Mucosa of gallbladder (tissue), 1 donor: Measurements from ENCODE around the gene CPM. TPM values are rescaled to one million over a fixed set of nuclear protein-coding genes. Genes with fewer than 3 reads are reported as not detected.

Experiments
- DNase-seq: peaks from one replicate; pipeline ENCODE4 v3.0.0-alpha.2; 2020; ENCODE audit warnings: low spot score
- total RNA-seq: library from RNA; stranded (reverse); gene quantifications from one replicate; pipeline ENCODE4 v1.2.1, GENCODE V29; 2021
- donor health status: DM: no; HTN: no; CAD: no.

The CPM gene
- total RNA-seq, 1 donor from 2014 or later = 61.5 TPM

DNA sequence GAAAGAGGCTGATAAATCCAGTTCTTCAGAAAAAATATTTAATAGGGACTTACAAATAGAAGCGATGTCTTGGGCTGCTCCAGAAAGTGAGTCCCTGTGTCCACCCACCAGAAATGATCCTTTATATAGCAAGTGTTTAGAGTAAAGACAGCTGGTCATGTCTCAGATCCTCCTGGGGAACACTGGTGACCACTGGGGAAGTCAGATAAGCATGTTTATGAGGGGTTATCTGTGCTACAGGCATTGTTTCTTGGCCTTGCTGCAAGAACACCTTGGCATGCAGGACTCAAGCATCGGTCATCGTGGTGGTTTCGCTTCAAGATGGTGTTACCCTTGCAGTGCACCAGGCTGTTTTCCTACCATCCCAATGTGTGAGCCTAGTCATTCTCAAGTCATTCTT lies 27.2 kb downstream of the CPM start:
- DNase-seq = no peak

DNA sequence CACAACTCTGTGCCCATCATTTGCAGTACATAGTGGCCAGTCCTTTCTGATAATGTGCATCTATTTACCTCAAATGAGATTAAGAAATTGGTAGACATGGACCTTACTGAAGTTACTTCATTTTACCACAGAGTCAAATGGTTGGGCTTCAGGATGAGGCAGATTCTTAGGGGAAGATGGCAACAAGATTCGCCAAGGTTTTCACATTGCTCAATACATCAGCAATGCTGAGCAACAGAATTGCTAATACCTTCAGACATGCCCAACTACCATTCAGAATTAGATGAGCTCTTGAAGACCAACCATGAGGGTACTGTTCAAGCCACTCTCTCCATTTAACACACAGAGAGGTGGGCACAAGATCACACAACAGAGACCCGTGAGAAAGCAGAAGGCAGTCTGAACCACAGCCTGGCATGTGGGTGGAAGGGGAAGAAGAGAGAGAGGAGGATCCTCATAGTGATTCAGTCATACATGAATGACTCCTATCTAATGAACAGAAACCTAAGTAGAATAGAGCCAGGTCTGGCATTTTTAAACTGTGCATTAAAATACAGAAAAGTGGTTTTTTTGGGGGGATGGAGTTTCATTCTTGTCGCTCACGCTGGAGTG lies 28.5 kb downstream of the CPM start:
- no peak for DNase-seq

DNA sequence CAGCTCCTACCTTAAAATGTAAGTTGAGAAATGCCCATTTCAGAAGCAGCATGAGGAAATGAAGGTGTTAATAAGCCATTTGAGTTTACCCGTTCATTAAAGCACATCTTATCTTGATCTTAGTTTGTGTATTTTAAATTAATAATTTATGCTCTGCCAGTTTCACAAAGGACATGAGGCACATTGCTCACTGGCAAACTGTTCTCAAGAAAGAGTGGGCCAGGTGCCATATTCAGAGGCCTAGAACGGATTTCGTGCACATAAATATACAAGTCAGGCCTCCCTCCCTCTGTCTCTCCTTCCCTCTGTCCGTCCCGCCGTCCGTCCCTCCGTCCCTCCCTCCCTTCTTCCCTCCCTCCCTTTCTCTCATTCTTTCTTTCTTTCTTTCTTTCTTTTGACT lies 29.5 kb downstream of the CPM start:
- peak; percentile 14 for DNase-seq

DNA sequence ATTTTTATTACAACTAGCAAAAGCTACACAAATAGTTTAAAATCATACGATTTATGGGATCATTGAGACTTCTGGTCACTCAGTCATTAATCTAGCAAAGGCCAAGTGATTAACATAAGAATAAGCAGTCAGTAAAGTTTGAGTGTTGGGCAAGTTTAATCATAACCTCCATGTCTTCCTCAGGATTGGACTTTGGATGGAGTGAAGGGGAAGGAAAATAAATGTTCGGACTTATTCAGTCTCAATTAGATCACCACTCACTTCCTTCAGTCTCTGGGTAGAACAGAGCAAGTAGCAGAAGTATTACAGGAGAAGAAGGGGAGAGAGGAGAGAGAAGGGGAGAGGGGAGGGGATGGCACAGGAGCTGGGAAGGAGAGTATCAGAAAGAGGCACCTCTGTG lies 31.4 kb downstream of the CPM start:
- DNase-seq = no peak

DNA sequence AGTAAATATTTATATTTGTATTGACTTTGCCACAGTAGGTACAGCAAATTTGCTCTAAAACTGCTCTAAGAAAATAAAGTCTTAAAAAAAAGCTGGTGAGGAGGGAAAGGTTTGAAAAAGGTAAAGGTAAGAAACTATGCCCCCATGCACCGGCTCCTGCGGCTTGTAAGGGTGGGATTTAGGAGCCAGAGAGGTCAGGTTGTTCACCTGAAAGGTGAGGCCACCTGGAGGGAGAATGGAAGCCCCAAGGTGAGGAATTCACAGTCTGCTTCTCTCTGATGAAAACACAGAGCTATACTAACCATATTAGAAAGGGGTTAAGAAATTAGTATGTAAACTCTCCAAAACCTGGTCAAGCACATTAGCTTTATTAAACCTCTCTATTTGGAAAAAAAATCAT lies 31.8 kb downstream of the CPM start:
- no peak for DNase-seq

DNA sequence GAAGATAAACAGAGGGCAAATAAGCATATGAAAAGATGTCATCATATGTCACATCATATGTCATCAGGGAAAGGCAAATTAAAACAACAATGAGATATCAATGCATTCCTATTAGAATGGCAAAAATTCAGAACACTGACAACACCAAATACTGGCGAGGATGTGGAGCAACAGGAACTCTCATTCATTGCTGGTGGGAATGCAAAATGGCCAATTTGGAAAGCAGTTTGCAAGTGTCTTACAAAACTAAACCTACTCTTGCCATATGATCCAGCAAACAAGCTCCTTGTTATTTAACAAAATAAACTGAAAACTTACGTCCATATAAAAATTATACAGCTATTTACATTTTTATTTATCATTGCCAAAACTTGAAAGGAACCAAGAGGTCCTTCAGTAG lies 32.7 kb downstream of the CPM start:
- no peak for DNase-seq

DNA sequence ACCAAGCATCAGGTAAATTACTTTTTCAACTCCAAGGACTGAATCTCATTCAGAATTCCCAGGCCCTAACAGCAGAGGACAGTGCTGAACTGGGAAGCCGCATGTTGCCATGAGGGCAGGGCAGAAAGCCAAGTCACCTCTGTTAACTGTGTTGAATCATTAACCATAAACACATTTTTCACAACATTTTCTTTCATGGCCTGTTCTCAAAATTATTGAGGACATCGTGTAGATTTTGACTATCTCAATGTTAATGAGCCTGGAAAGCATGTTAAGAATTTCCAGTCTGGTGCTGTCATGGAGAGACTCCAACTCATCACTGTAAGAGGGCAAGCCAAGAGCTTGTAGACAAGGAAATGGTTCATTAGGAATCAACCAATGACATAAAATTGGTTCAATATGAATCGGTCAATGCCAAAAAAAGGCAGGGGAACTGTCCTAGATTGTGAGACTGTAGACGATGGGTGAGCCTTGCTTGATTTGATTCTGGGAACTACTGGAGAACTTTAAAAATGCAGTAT lies 33.7 kb downstream of the CPM start:
- peak; percentile 57 for DNase-seq

DNA sequence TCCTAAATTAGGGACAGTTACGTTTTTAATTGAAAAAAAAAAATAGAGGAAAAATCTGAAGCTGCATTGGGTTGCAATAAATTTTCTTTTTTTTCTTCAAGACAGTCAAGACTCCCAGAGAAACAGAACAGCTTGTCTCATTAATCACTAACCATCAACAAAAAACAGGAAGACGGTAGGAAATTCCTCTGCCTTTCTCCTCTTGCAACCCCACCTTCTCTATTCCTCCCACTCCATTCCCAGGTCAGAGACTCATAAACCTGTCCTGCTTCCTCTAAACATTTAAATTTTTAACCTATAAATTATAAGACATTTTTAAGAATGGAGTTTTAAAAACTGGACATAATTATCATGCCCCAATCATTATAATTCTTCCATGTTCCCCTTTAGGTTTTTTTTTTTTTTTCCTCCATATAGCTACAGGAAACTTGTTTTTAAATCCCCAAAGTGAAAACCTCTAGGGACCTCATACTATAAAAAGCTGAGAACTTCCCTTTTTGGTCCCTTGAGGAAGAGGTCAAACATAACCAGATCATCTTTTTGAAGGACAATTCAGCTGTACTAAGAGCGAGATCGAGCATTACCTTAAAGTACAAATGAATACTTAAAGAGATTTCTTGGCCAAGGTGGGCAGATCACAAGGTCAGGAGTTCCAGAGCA lies 36.0 kb downstream of the CPM start:
- no peak for DNase-seq

DNA sequence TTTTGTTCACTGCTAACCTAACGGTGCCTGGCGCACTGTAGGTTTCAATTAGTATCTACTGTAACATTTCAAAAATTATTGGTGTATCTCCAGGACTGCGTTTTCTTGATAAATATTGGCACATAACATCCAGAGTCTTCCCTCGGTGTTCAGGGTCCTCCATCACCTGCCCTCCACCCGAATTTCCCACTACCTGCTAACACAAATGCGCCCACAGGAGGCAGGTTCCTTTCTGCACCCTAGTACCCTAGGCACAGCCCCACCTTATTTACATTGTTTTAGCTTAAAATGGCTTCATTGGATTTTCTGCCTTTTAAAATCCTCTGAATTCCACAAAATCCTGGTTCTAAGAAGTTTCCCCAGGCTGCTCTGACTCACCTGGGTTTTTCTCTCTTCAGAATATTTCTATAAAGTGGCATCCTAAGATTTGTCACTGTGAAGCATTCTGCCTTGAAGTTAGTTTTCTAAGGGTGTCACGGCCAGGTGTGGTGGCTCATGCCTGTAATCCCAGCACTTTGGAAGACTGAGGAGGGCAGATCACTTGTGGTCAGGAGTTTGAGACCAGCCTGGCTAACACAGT lies 38.6 kb downstream of the CPM start:
- DNase-seq = no peak

DNA sequence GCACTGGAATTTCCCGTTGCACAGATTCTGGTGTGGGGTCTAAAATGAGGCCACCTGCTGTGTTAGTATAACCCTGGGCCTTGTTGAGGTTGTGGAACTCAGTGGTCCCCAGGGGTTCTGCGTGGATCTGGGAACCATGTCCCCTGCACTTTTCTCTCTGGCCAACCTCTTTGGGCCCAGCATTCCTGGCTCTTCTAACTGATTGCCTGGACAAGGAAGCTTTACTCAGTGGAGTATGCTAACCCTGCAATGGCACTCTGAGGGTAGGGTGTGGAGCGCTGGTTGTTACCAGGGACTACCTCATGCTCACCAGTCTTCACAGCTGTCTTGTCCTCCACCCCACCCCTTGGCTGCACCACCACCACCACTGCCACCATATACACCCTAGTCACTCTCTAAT lies 39.2 kb downstream of the CPM start:
- DNase-seq = no peak

DNA sequence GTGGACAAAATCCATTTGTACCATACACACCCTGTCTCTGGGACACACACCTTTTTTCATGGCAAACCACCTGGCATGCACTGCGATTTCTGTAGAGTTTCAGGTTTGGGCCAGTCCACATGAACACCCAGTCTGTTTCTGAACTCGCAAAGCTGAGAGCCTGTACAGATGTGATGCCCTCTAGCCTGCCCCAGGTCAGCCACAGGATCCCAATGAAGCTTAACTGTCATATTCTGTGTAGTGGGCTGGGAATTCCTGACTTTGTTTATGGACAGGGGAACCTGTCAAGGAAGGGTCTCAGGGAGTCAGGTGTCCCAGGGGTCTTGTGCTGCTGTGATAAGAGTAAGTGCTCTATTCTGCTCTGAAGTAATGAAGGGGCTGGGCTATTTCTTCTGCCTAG lies 39.8 kb downstream of the CPM start:
- no peak for DNase-seq

DNA sequence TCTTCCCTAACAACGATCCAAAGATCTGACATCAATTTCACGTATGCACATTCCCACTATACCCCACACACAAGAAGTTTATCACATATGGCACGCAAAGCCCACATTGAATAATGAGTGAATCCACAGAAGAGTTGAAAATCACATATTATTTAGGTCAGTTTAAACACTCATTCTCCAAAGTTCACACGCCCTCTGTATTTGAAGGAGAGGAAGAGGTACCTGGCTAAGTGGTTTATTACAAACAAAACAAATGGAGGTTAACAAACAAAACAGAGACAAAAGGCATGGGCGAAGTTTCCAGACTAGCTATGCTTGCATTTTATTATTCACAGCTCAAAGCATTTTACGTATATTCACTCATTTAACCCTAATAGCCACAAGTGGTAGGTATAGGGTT lies 41.8 kb downstream of the CPM start:
- DNase-seq = no peak

DNA sequence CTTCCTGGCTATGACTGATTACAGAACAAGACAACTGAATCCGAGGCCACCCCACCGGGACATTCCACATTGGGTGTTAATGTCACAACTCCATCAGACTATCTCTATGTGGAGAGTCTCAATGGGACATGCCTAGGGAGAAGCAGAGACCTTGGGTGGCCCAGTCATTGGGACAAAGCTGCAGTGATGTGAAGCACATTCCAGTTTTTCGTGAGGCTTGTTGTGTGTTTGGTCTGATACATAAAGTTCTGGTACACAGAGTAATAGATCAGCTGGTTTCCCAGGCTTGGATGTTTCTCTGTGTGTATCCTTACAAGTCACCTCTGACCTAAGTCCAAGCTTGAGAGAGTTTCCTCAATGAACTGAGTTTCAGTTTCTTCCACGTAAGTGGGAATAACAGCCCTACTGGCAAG lies 42.3 kb downstream of the CPM start:
- DNase-seq = no peak

DNA sequence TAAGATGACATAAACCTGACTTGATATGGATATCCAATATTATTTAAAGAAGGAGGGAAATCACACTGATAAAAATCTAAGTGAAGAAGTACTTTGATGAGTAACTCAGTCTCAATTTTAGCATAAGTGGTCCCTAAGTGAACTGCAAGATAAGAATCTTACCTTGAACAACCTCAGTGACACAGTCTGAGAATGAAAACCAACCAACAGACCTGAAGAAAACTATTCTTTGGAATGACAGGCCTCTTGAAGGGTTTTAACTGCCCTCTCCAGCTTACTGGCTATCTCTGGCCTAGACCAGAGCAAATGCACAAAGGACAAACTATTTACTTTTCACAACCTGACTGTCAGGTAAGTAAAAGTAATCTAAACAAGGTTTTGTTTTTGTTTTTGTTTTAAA lies 44.7 kb downstream of the CPM start:
- no peak for DNase-seq

DNA sequence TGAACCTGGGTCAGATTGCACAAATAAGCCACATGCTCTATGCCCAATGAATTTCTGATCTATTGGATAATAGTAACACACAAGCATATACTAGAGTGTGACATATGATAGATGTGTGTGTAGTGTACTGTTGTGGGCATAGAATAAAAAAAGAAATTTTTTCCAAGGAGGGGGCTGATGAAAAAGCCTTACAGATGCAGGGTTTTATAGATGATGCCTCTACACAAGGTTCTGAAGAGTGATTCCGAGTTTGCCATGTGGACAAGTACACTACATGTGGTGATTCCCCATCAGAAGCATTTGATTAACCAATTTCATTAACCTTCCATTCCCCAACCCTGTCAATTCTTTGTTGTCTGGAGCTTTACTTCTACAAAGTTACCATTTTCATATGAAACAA lies 45.3 kb downstream of the CPM start:
- DNase-seq = no peak

DNA sequence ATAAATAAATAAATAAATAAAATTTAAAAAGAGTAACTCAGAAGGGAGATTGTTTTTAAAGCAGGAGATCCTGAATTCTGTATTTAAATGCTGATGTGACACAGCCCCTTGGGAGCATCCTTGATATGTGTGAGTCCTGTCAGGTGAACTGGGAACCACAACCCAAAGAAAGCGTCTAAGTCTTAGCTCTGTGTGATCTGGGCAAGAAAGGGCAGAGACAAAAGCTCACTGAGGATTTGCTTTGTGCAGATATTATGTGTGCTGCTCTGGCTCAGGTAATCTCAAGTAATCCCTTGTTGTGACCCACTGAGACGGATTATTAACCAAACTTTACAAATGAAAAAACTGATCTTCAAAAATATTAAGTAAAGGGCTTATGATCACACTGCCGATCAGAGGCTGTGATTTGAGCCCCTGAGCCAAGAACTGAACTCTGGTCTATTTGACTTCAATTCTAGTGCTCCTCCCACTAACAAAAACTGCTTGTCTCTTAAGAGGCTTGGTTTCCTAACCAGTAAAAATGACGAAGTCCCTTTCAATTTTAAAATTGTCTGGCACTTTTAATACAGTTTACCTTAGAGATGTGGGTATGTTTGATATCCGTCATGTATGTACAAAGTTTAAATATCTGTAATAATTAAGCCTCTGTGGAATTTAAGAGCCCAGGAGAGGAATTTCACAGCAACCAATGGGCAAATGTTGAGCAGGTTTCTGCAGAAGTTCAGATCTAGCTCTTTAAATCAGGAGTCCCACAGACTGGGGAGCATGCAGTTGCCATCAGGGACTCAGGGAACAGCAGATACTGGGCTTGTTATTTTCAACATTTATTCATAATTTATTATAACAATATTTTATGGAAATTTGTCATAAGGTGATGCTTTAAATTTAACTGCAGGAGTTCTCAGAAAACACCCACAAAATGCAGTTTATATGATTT lies 46.1 kb downstream of the CPM start:
- no peak for DNase-seq

DNA sequence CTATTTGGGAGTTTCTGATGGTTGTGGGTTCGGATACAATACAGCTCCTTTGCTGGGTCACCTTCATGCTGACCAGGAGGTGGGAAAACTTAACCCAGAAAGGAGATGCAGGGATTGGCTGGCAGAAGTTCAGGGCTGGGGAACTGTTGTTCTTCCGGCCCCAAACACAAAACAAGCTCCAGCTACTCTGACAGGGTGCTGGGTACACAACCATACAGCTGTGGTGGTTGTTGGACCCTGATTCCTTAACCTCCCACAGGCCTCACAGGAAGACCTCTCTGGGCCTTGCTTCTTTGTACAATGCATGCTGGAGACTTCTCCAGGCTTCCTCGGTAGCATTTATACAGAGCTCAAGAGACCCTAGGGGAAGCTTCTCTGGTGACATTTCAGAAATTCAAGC lies 47.6 kb downstream of the CPM start:
- DNase-seq = no peak

DNA sequence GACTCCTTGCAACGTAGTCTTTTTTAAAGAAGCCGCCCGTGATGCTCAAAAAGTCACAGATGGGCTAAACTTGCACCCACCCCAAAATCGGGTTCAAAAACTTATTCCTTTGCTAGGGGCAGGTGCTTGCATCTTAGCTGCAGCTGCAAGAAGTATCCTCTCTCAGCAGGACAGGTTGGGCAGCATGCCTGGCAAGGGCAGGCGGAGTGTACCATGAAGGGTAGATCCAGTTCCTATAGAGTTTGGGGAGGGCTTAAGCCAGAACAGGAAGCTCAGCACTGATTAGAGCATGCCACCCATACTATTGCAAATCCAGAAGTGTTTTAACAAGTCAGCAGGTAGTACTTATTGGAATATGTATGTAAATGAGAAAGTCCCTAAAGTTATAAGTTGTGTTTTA lies 48.7 kb downstream of the CPM start:
- no peak for DNase-seq

DNA sequence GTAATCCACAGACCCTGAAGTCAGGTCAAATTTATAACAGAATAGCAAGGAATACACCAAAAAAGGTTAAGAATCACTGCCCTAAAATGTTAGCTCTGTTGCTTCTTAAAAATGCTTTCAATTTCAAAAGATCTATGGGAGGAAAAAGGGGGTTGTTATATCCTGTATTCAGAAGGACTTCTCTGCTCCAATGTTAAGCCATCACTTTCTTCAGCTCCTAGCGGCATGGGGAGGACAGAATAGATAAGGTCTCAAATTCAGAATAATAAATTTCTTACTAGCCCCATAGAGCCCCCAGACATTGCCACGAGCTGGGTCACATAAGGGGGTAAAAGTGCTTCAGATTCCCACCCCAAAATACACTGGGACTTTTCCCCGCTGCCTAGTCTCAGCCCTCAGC lies 49.8 kb downstream of the CPM start:
- no peak for DNase-seq

DNA sequence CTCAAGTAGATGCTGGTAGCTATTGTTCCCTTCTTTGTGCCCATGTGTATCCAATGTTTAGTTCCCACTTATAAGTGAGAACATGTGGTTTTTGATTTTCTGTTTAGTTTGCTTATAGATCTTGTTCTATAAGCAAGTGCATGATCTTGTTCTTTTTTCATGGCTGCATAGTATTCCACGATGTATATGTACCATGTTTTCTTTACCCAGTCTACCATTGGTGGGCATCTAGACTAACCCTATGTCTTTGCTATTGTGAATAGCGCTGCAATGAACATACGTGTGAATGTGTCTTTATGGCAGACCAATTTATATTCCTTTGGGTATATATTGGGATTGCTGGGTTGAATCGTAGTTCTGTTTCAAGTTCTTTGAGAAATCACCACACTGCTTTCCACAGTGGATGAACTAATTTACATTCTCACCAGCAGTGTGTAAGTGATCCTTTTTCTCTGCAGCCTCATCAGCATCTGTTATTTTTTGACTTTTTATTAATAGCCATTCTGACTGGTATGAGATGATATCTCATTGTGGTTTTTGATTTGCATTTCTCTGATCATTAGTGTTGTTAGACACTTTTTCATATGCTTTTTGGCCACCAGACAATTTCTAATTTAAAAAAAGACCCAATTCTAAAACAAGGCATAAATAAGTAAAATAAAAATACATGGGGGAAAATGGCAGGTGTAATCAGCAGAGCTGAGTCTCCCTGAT lies 50.6 kb downstream of the CPM start:
- DNase-seq = no peak

DNA sequence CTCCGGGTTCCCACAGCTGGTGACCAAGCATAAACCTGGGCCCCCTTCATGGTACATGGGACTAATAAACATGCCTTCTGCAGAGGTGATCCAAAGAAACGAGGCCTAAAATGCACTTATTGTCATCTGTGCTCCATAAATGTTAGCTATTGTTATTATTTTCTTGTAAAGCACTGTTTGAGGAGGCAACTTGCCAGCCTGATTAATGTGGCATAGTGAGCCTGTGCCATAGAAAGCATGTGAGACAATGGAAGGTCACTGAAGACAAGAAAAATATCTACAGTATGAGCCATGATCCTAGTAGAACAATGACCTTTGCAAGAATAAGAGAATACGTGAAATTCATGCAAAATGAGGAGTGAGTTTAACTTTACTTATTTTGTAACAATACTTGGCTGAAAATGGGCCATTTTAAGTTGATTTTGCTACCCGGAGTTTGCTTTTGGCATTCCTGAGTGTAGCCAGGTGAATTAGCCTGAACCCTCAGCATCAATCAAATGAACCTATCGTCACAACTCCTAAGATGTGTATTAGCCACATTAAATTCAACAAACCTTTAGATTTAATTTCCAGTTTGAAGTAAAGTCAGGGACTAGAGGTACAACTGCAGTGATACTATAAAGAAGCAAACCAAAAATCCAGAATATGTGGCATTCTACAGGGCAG lies 52.2 kb downstream of the CPM start:
- DNase-seq = no peak
